GM23248 (cell line): ENCODE measurements around the gene SPOP. TPM values are rescaled to one million over a fixed set of nuclear protein-coding genes. Genes with fewer than 3 reads are reported as not detected.

Experiments used
- DNase-seq: peaks from one replicate; pipeline ENCODE4 v3.0.0-alpha.2; 2015
- H2AFZ ChIP-seq: fragments of 200-600 bp; sonication (generic); 2 replicates; pipeline ENCODE4 v1.6.1; 2016; ENCODE audit warnings: antibody characterized with exemption
- H3F3A ChIP-seq: fragments of 200-600 bp; sonication (generic); 2 replicates; pipeline ENCODE4 v1.6.1; 2016; ENCODE audit warnings: mild to moderate bottlenecking, antibody characterized with exemption, mixed run types; ENCODE audit not compliant: insufficient read depth
- H3K27ac ChIP-seq: fragments of 200-600 bp; sonication (generic); 2 replicates; pipeline ENCODE4 v1.5.1; 2016; ENCODE audit warnings: mild to moderate bottlenecking
- H3K27me3 ChIP-seq: fragments of 200-600 bp; sonication (generic); replicated peaks from 2 replicates; pipeline ENCODE4 v1.6.1; 2016; ENCODE audit warnings: mild to moderate bottlenecking; ENCODE audit not compliant: insufficient read depth
- H3K36me3 ChIP-seq: fragments of 200-600 bp; sonication (generic); 2 replicates; pipeline ENCODE4 v1.6.1; 2016; ENCODE audit warnings: low read depth, mild to moderate bottlenecking
- H3K4me1 ChIP-seq: fragments of 200-600 bp; sonication (generic); 2 replicates; pipeline ENCODE4 v1.6.1; 2016; ENCODE audit warnings: mild to moderate bottlenecking; ENCODE audit not compliant: insufficient read depth
- H3K4me2 ChIP-seq: fragments of 200-600 bp; sonication (generic); one replicate; pipeline ENCODE4 v1.6.1; 2016; ENCODE audit warnings: mild to moderate bottlenecking; ENCODE audit not compliant: unreplicated experiment
- H3K4me3 ChIP-seq: fragments of 200-600 bp; sonication (generic); 2 replicates; pipeline ENCODE4 v1.5.1; 2016; ENCODE audit warnings: mild to moderate bottlenecking
- H3K79me2 ChIP-seq: fragments of 200-600 bp; sonication (generic); 2 replicates; pipeline ENCODE4 v1.6.1; 2016; ENCODE audit warnings: mild to moderate bottlenecking; ENCODE audit not compliant: insufficient read depth
- H3K9ac ChIP-seq: fragments of 200-600 bp; sonication (generic); 2 replicates; pipeline ENCODE4 v1.6.1; 2016; ENCODE audit warnings: mild to moderate bottlenecking
- H3K9me2 ChIP-seq: fragments of 200-600 bp; sonication (generic); 2 replicates; pipeline ENCODE4 v1.6.1; 2016; ENCODE audit warnings: mixed run types, mild to moderate bottlenecking, moderate library complexity; ENCODE audit not compliant: insufficient read depth
- H3K9me3 ChIP-seq: fragments of 200-600 bp; sonication (generic); one replicate; pipeline ENCODE4 v1.6.1; 2017; ENCODE audit warnings: low read depth
- H4K20me1 ChIP-seq: fragments of 200-600 bp; sonication (generic); 2 replicates; pipeline ENCODE4 v1.6.0; 2016; ENCODE audit not compliant: insufficient read depth
- EZH2 ChIP-seq: fragments of 200-600 bp; sonication (generic); IDR thresholded peaks from 2 replicates; pipeline ENCODE4 v1.6.1; 2018; ENCODE audit warnings: antibody characterized with exemption, mild to moderate bottlenecking; ENCODE audit not compliant: insufficient read depth, poor library complexity, severe bottlenecking
- EZH2phosphoT487 ChIP-seq: fragments of 200-600 bp; sonication (generic); IDR thresholded peaks from 2 replicates; pipeline ENCODE4 v1.6.1; 2018; ENCODE audit warnings: antibody characterized with exemption, moderate library complexity, mild to moderate bottlenecking, low read depth; ENCODE audit not compliant: insufficient read depth
- WGBS, 2 experiments: methylation state at CpG; one replicate each; pipeline ENCODE4 v1.1.6; 2015 to 2017; ENCODE audit warnings: low lambda C conversion rate in 2 of 2, low coverage in 1 of 2; ENCODE audit errors: missing lambda C conversion rate in 2 of 2; 5-methylcytosine and 5-hydroxymethylcytosine counted together
- in situ Hi-C: fragments of 300-500 bp; cut with MboI; formaldehyde crosslinking; loops from 2 replicates; pipeline ENCODE4 v1.15.0; 2020
- polyA plus RNA-seq: library from polyadenylated mRNA; unstranded; fragments of >200 nt; fragmentation: Nextera tagmentation; extraction: Ambion mirVana; gene quantifications from 2 replicates; pipeline ENCODE4 v1.2.1, GENCODE V29; 2016
- total RNA-seq: library from RNA; depleted of rRNA; stranded (reverse); fragments of >200 nt; shearing (Covaris generic); gene quantifications from 2 replicates; pipeline ENCODE4 v1.2.3, GENCODE V29; 2014

SPOP gene
- total and polyA plus RNA-seq, 2 experiments from 2014 or later = 64.1 to 69.8 TPM

- no peak overlapping the region; the same call in 1 of the 2 replicates for H3K4me3 ChIP-seq
- no peak for DNase-seq
- H3K27me3 ChIP-seq = no peaks in the 10 kb centered on the region
- H3K9ac ChIP-seq = peak overlapping the region; percentile 7; the same call in 1 of the 2 replicates
- peak overlapping the region; percentile 84 for H3K4me2 ChIP-seq
- H3K79me2 ChIP-seq = peaks cover 89% of the 10 kb centered on the region
- H4K20me1 ChIP-seq = no peaks in the 10 kb centered on the region
- no peak overlapping the region for H2AFZ ChIP-seq
- H3K9me2 ChIP-seq = no peaks in the 10 kb centered on the region
- H3F3A ChIP-seq = peaks cover 43% of the 10 kb centered on the region
- no peaks in the 10 kb centered on the region for H3K36me3 ChIP-seq
- H3K9me3 ChIP-seq = no peaks in the 10 kb centered on the region
- no peak for TF ChIP-seq EZH2phosphoT487
- TF ChIP-seq EZH2 = no peak
- peak overlapping the region; percentile 81 for H3K27ac ChIP-seq
- peaks cover 34% of the 10 kb centered on the region for H3K4me1 ChIP-seq
- in situ Hi-C loops = no loop called here
- 68 to 75% methylated on average over 1 of the region's 1 CpG for WGBS, 2 experiments
Observed at GRCh38 chr17:49645654-49646053, 32.2 kb downstream of the SPOP start.

- in situ Hi-C loops = no loop called here
Observed at GRCh38 chr17:49640556-49640955, 37.3 kb downstream of the SPOP start.

GRCh38 chr17:49638818-49639217 is 39.1 kb downstream of the SPOP start:
- in situ Hi-C loops = no loop called here
- 85 to 86% methylated on average over 5 of the region's 5 CpGs for WGBS, 2 experiments

More at GRCh38 chr17:49640556-49640955, 37.3 kb downstream of the SPOP start:
- Histone ChIP-seq H3K9me2 (no peaks in the 10 kb centered on the region), H4K20me1 (no peaks in the 10 kb centered on the region), H3F3A (peaks cover 22% of the 10 kb centered on the region), H3K4me3 (no peak overlapping the region), H3K9ac (no peak overlapping the region), H3K36me3 (no peaks in the 10 kb centered on the region), H3K4me1 (peaks cover 49% of the 10 kb centered on the region), H3K79me2 (peaks cover 100% of the 10 kb centered on the region), H2AFZ (no peak overlapping the region), H3K4me2 (no peak overlapping the region), H3K27me3 (no peaks in the 10 kb centered on the region), H3K27ac (no peak overlapping the region), H3K9me3 (no peaks in the 10 kb centered on the region)
- TF ChIP-seq EZH2phosphoT487 (no peak), EZH2 (no peak)
- 37 to 40% methylated on average over 3 of the region's 3 CpGs for WGBS, 2 experiments
- DNase-seq = no peak

GRCh38 chr17:49637739-49638138 is 40.2 kb downstream of the SPOP start:
- no peak for TF ChIP-seq EZH2
- TF ChIP-seq EZH2phosphoT487 = no peak
- Histone ChIP-seq H2AFZ (no peak overlapping the region), H3K9ac (no peak overlapping the region), H3K27me3 (no peaks in the 10 kb centered on the region), H3F3A (peaks cover 28% of the 10 kb centered on the region; the same call in 1 of the 2 replicates), H3K36me3 (no peaks in the 10 kb centered on the region), H3K27ac (no peak overlapping the region), H3K9me2 (no peaks in the 10 kb centered on the region), H3K4me1 (peaks cover 67% of the 10 kb centered on the region), H4K20me1 (no peaks in the 10 kb centered on the region), H3K9me3 (no peaks in the 10 kb centered on the region), H3K4me2 (no peak overlapping the region), H3K79me2 (peaks cover 87% of the 10 kb centered on the region), H3K4me3 (no peak overlapping the region)
- in situ Hi-C loops = no loop called here
- no peak for DNase-seq
- 96 to 100% methylated on average over 1 of the region's 1 CpG for WGBS, 2 experiments

More at GRCh38 chr17:49638818-49639217, 39.1 kb downstream of the SPOP start:
- DNase-seq = no peak
- no peak for TF ChIP-seq EZH2
- H3K4me3 ChIP-seq = no peak overlapping the region
- 0 out of 2 replicates have a peak overlapping the region, but pooled peaks have one; percentile 3 for H3K27ac ChIP-seq
- no peak overlapping the region for H2AFZ ChIP-seq
- no peak overlapping the region for H3K4me2 ChIP-seq
- H3K9me3 ChIP-seq = no peaks in the 10 kb centered on the region
- H3K79me2 ChIP-seq = peaks cover 87% of the 10 kb centered on the region
- no peaks in the 10 kb centered on the region for H4K20me1 ChIP-seq
- H3K27me3 ChIP-seq = no peaks in the 10 kb centered on the region
- peaks cover 57% of the 10 kb centered on the region for H3K4me1 ChIP-seq
- peaks cover 21% of the 10 kb centered on the region; the same call in 1 of the 2 replicates for H3F3A ChIP-seq
- no peaks in the 10 kb centered on the region for H3K9me2 ChIP-seq
- H3K36me3 ChIP-seq = no peaks in the 10 kb centered on the region
- H3K9ac ChIP-seq = no peak overlapping the region

GRCh38 chr17:49637050-49637449 is 40.8 kb downstream of the SPOP start:
- peak; percentile 33 for DNase-seq
- Histone ChIP-seq H3K4me3 (no peak overlapping the region), H3K9ac (no peak overlapping the region), H3F3A (peaks cover 28% of the 10 kb centered on the region; the same call in 1 of the 2 replicates), H2AFZ (no peak overlapping the region), H3K9me2 (no peaks in the 10 kb centered on the region), H3K9me3 (no peaks in the 10 kb centered on the region), H3K4me1 (peaks cover 72% of the 10 kb centered on the region), H4K20me1 (no peaks in the 10 kb centered on the region), H3K79me2 (peaks cover 87% of the 10 kb centered on the region), H3K36me3 (no peaks in the 10 kb centered on the region), H3K27ac (peak overlapping the region; percentile 48), H3K4me2 (peak overlapping the region; percentile 11), H3K27me3 (no peaks in the 10 kb centered on the region)
- in situ Hi-C loops = no loop called here
- TF ChIP-seq EZH2phosphoT487 = no peak
- no peak for TF ChIP-seq EZH2
- WGBS, 2 experiments = 70 to 78% methylated on average over 7 of the region's 7 CpGs
